K562 treated with DMSO at 1 percent for 4 hours (cell line): ENCODE results near the gene DPEP2NB. TPM values are rescaled to one million over a fixed set of nuclear protein-coding genes. Genes with fewer than 3 reads are reported as not detected.

Experiments used
- total RNA-seq: library from RNA; unstranded; fragments of 300-600 nt; gene quantifications from 2 replicates; pipeline ENCODE4 v1.2.3, GENCODE V29; 2022; ENCODE audit not compliant: insufficient read depth

DPEP2NB gene, protein sequence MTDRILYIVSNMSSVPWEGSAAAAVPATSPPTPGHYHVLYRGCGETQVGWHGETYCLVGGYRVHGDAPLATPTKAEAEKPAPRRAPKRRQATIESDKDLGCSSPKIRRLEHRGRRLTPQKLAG
- total RNA-seq, result not detected in 2 replicates

GRCh38 chr16:68015681-68016080 is at the start of gene DPEP2NB:
DPEP2NB (minus strand) TSS chr16:68015911; CDS start chr16:68015770, 141 bp downstream.

DNA sequence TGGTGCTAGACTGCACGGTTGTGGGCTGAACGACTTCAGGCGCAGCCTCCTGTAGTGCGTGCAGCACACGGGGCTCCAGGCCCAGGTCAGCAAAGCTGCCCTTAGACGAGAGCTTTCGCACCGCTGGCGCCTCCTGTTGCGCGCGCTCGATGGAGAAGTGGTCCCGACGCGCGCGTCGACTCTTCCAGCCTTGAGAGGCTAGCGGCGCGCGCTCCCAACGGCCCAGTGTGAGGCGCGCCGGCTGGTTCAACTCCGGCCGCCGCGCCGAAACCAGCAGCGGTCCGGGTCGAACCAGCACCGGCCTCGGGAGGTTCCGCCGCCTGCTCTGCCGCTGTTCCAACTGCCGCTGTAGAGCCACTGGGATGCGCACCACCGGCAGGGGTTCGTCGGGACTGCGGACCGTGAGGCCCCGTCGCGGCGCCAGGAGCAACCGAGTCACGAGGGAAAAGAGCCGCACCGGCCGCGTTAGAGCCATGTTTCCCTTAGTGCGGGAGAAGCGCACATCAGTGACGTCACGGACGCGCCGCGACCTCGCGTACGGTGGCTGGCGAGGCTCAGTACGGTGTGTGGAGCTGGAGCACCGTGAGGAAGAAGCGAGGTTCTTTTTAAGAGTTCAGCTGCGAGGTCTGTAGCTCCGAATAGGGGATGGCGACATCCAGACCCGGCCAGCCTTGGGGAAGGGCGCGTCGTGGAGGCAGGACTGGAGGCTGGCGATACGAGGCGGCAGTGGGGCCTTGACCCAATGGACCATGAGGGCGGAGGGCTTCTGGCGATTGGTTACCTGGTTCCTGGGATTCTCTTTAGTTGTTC is 7.2 kb upstream of the DPEP2NB start, which contains the start of the genes DDX28 and DUS2:
TSS of gene DDX28 (minus strand) at position 505 of the 810 bp plus-strand sequence. CDS start at position 475, 30 bp downstream.
TSS of gene DUS2 (plus strand) at position 557 of the 810 bp plus-strand sequence. CDS start 14,740 bp downstream, outside the sequence.

DNA sequence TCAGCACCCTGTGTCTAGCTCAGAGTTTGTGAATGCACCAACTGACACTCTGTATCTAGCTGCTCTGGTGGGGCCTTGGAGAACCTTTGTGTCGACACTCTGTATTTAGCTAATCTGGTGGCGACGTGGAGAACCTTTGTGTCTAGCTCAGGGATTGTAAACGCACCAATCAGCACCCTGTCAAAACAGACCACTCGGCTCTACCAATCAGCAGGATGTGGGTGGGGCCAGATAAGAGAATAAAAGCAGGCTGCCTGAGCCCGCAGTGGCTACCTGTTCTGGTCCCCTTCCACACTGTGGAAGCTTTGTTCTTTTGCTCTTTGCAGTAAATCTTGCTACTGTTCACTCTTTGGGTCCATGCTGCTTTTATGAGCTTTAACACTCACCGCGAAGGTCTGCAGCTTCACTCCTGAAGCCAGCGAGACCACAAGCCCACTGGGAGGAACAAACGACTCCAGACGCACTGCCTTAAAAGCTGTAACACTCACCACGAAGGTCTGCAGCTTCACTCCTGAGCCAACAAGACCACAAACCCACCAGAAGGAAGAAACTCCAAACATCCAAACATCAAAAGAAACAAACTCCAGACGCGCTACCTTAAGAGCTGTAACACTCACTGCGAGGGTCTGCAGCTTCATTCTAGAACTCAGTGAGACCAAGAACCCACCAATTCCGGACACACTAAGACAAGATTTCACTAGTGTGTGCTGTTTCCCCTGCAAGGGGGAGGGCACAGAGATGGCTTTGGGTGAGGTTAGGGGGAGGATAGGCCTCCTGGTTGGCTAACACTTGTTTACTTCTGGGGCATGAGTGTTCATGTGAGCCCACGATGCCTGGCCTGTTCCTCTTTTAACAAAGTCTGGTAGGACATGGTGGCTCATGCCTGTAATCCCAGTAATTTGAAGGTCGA is 16.7 kb downstream of the DPEP2NB start, which contains the start of gene DPEP2:
TSS of gene DPEP2 (minus strand) at position 706 of the 910 bp plus-strand sequence. CDS start 6,272 bp downstream, outside the sequence.

DNA sequence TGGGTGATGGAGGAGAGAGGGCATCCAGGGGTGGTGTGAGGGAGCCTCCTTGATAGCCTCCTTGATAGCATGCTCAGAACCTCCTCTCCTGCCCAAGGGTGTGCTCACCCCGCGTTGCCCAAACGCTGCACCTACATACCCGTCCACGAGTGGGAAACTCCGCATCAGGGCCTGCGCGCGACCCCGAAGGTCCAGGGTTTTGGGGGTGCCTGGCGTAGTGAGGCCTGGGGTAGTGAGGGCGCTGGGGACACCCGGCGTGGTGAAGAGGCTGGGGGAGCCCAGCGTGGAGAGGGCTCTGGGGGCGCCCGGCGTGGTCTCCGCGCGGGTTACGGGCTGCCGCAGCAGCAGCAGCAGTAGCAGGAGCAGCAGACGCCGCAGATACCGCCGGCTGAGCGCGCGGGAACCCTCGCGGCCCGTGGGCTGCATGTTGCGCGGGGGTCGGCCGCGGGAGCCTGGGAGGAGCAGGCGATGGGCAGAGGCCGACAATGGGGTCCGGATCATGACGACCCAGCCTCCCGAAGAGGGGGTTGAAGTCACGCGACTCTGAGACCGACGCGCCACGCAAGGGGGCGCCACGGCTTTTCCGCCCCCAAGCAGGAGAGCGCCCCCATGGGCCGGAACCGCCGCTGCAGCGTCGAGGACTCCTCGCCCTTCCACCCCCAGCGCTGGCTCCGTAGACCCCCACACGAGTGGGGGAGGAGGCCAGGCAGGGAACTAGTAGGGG is 35.6 kb downstream of the DPEP2NB start, which contains the start of gene DPEP3:
TSS of gene DPEP3 (minus strand) at position 545 of the 724 bp plus-strand sequence. CDS start at position 426, 119 bp downstream.

GRCh38 chr16:67968400-67969253 is 47.1 kb downstream of the DPEP2NB start, which contains the start of gene SLC12A4:
SLC12A4 (minus strand) TSS chr16:67968637; CDS start chr16:67968553, 84 bp downstream.

Other genes with a start within 250 kb of the DPEP2NB start
- gene RANBP10, start 209.4 kb downstream of the DPEP2NB start, total RNA-seq, result 16.0 and 17.3 TPM in 2 replicates
- not detected in 2 replicates for gene TSNAXIP1, start 209.0 kb downstream of the DPEP2NB start, total RNA-seq
- gene THAP11, start 173.6 kb downstream of the DPEP2NB start, total RNA-seq, result 30.6 and 38.0 TPM in 2 replicates
- gene NUTF2, start 169.0 kb downstream of the DPEP2NB start, total RNA-seq, result 55.8 and 76.4 TPM in 2 replicates
- gene CENPT, start 168.2 kb downstream of the DPEP2NB start, total RNA-seq, result 48.7 and 59.8 TPM in 2 replicates
- 65.6 and 82.6 TPM in 2 replicates for gene EDC4, start 142.9 kb downstream of the DPEP2NB start, total RNA-seq
- 2.7 and 3.7 TPM in 2 replicates for gene NRN1L, start 131.0 kb downstream of the DPEP2NB start, total RNA-seq
- 26.3 and 27.7 TPM in 2 replicates for gene PSKH1, start 122.7 kb downstream of the DPEP2NB start, total RNA-seq
- gene CTRL, start 84.0 kb downstream of the DPEP2NB start, total RNA-seq, result 1.2 and 2.2 TPM in 2 replicates
- 72.6 and 86.4 TPM in 2 replicates for gene PSMB10, start 79.1 kb downstream of the DPEP2NB start, total RNA-seq
- 4.0 and 9.4 TPM in 2 replicates for gene LCAT, start 71.8 kb downstream of the DPEP2NB start, total RNA-seq
- 12.2 and 12.7 TPM in 2 replicates for gene SLC12A4, start 47.3 kb downstream of the DPEP2NB start, total RNA-seq
- not detected in 2 replicates for gene DPEP3, start 35.4 kb downstream of the DPEP2NB start, total RNA-seq
- 1.9 and 3.3 TPM in 2 replicates for gene DPEP2, start 16.4 kb downstream of the DPEP2NB start, total RNA-seq
- gene DDX28, start 7.3 kb upstream of the DPEP2NB start, total RNA-seq, result 7.1 and 7.7 TPM in 2 replicates
- gene DUS2, start 7.4 kb upstream of the DPEP2NB start, total RNA-seq, result 8.7 and 10.7 TPM in 2 replicates
- 24.7 and 30.6 TPM in 2 replicates for gene NFATC3, start 69.5 kb upstream of the DPEP2NB start, total RNA-seq
- not detected in 2 replicates for gene ESRP2, start 220.2 kb upstream of the DPEP2NB start, total RNA-seq
- 25.0 and 27.8 TPM in 2 replicates for gene PLA2G15, start 229.5 kb upstream of the DPEP2NB start, total RNA-seq
- 16.5 and 27.2 TPM in 2 replicates for gene SLC7A6, start 248.6 kb upstream of the DPEP2NB start, total RNA-seq